Neural progenitor cell (in vitro differentiated cells): ENCODE results near the gene COL17A1. TPM values are rescaled to one million over a fixed set of nuclear protein-coding genes. Genes with fewer than 3 reads are reported as not detected.

Experiments used
- DNase-seq: peaks from one replicate; pipeline ENCODE4 v3.0.0-alpha.2; 2016; ENCODE audit warnings: low spot score
- H2AFZ ChIP-seq: fragments of 200-600 bp; sonication (generic); replicated peaks from 2 replicates; pipeline ENCODE4 v1.6.1; 2016; ENCODE audit warnings: antibody characterized with exemption
- H3F3A ChIP-seq: fragments of 200-600 bp; sonication (generic); 2 replicates; pipeline ENCODE4 v1.6.1; 2016; ENCODE audit warnings: antibody characterized with exemption, low read depth
- H3K27ac ChIP-seq: fragments of 200-600 bp; sonication (generic); 2 replicates; pipeline ENCODE4 v1.5.1; 2016; ENCODE audit warnings: mild to moderate bottlenecking
- H3K27me3 ChIP-seq: fragments of 200-600 bp; sonication (generic); 2 replicates; pipeline ENCODE4 v1.6.1; 2016; ENCODE audit warnings: mild to moderate bottlenecking, moderate library complexity
- H3K36me3 ChIP-seq: fragments of 200-600 bp; sonication (generic); 2 replicates; pipeline ENCODE4 v1.5.1; 2016
- H3K4me1 ChIP-seq: fragments of 200-600 bp; sonication (generic); 2 replicates; pipeline ENCODE4 v1.6.1; 2016; ENCODE audit warnings: mixed run types
- H3K4me2 ChIP-seq: fragments of 200-600 bp; sonication (generic); 2 replicates; pipeline ENCODE4 v1.6.1; 2016
- H3K4me3 ChIP-seq: fragments of 200-600 bp; sonication (generic); 2 replicates; pipeline ENCODE4 v1.5.1; 2016
- H3K79me2 ChIP-seq: fragments of 200-600 bp; sonication (generic); 2 replicates; pipeline ENCODE4 v1.6.1; 2016; ENCODE audit warnings: low read depth
- H3K9ac ChIP-seq: fragments of 200-600 bp; sonication (generic); 2 replicates; pipeline ENCODE4 v1.6.1; 2016
- H3K9me3 ChIP-seq: fragments of 200-600 bp; sonication (generic); 2 replicates; pipeline ENCODE4 v1.5.1; 2016; ENCODE audit warnings: low read depth
- H4K20me1 ChIP-seq: fragments of 200-600 bp; sonication (generic); 2 replicates; pipeline ENCODE4 v1.6.1; 2016; ENCODE audit warnings: low read depth
- H3K27ac Mint-ChIP-seq: 3 replicates; pipeline ENCODE4 v1.8.0; 2021; ENCODE audit warnings: mixed read lengths
- H3K27me3 Mint-ChIP-seq: 2 replicates; pipeline ENCODE4 v1.8.0; 2022; ENCODE audit warnings: low read depth, mild to moderate bottlenecking, inconsistent platforms, moderate library complexity, mixed read lengths; ENCODE audit not compliant: insufficient read depth
- H3K36me3 Mint-ChIP-seq: 3 replicates; pipeline ENCODE4 v1.8.0; 2021; ENCODE audit warnings: mixed read lengths
- H3K4me1 Mint-ChIP-seq: 3 replicates; pipeline ENCODE4 v1.8.0; 2021; ENCODE audit warnings: mixed read lengths
- H3K4me3 Mint-ChIP-seq: 3 replicates; pipeline ENCODE4 v1.8.0; 2021; ENCODE audit warnings: mild to moderate bottlenecking, moderate library complexity, mixed read lengths
- H3K9me3 Mint-ChIP-seq: 3 replicates; pipeline ENCODE4 v1.8.0; 2020; ENCODE audit warnings: mixed read lengths
- CTCF ChIP-seq: fragments of 200-600 bp; sonication (generic); IDR thresholded peaks from 2 replicates; pipeline ENCODE4 v1.5.1; 2017; ENCODE audit warnings: antibody characterized with exemption, mild to moderate bottlenecking
- EZH2 ChIP-seq: fragments of 200-600 bp; sonication (generic); IDR thresholded peaks from 2 replicates; pipeline ENCODE4 v1.6.1; 2017; ENCODE audit warnings: antibody characterized with exemption, mild to moderate bottlenecking, moderate library complexity
- EZH2phosphoT487 ChIP-seq: fragments of 200-600 bp; sonication (generic); IDR thresholded peaks from 2 replicates; pipeline ENCODE4 v1.6.1; 2017; ENCODE audit warnings: antibody characterized with exemption
- total RNA-seq: library from RNA; depleted of rRNA; stranded (reverse); fragments of >200 nt; gene quantifications from 2 replicates; pipeline ENCODE4 v1.2.3, GENCODE V29; 2015; ENCODE audit warnings: low replicate concordance

Gene COL17A1
- total RNA-seq, 1 donor from 2014 or later = 2.3 TPM

GRCh38 chr10:104109908-104110662, 24.4 kb upstream of the COL17A1 start:
- Histone ChIP-seq H3K9me3 (no peaks in the 10 kb centered on the region), H3K36me3 (no peaks in the 10 kb centered on the region), H3K27me3 (no peaks in the 10 kb centered on the region), H3K4me2 (no peak overlapping the region), H2AFZ (no peak overlapping the region), H3K9ac (no peak overlapping the region), H3K79me2 (no peaks in the 10 kb centered on the region), H3K4me1 (no peaks in the 10 kb centered on the region), H4K20me1 (no peaks in the 10 kb centered on the region), H3K4me3 (no peak overlapping the region), H3F3A (no peaks in the 10 kb centered on the region), H3K27ac (no peak overlapping the region)
- TF ChIP-seq EZH2 (no peak), CTCF (no peak), EZH2phosphoT487 (no peak)
- peaks cover 2% of the 10 kb centered on the region for H3K4me1 Mint-ChIP-seq
- DNase-seq = no peak
- no peak overlapping the region for H3K4me3 Mint-ChIP-seq
- no peak overlapping the region for H3K27ac Mint-ChIP-seq
- H3K27me3 Mint-ChIP-seq = peaks cover 2% of the 10 kb centered on the region
- no peaks in the 10 kb centered on the region for H3K36me3 Mint-ChIP-seq
- H3K9me3 Mint-ChIP-seq = no peaks in the 10 kb centered on the region

GRCh38 chr10:104104926-104105325, 19.2 kb upstream of the COL17A1 start:
- Histone ChIP-seq H4K20me1 (no peaks in the 10 kb centered on the region), H3K4me1 (peaks cover 10% of the 10 kb centered on the region), H3F3A (no peaks in the 10 kb centered on the region), H3K9ac (no peak overlapping the region), H3K79me2 (no peaks in the 10 kb centered on the region), H3K4me3 (no peak overlapping the region), H3K36me3 (no peaks in the 10 kb centered on the region), H3K27me3 (no peaks in the 10 kb centered on the region), H3K27ac (no peak overlapping the region), H3K9me3 (no peaks in the 10 kb centered on the region), H3K4me2 (no peak overlapping the region), H2AFZ (peak overlapping the region; percentile 30)
- no peak for DNase-seq
- no peaks in the 10 kb centered on the region for H3K9me3 Mint-ChIP-seq
- no peak overlapping the region for H3K4me3 Mint-ChIP-seq
- no peaks in the 10 kb centered on the region for H3K36me3 Mint-ChIP-seq
- peaks cover 2% of the 10 kb centered on the region for H3K27me3 Mint-ChIP-seq
- H3K27ac Mint-ChIP-seq = no peak overlapping the region
- no peak for TF ChIP-seq EZH2
- TF ChIP-seq EZH2phosphoT487 = no peak
- TF ChIP-seq CTCF = no peak
- H3K4me1 Mint-ChIP-seq = no peaks in the 10 kb centered on the region

GRCh38 chr10:104104418-104104817, 18.7 kb upstream of the COL17A1 start:
- peaks cover 10% of the 10 kb centered on the region for H3K4me1 ChIP-seq
- H3K27me3 ChIP-seq = no peaks in the 10 kb centered on the region
- no peak overlapping the region for H3K4me2 ChIP-seq
- Mint-ChIP-seq H3K27me3 (peaks cover 2% of the 10 kb centered on the region), H3K4me3 (no peak overlapping the region), H3K9me3 (no peaks in the 10 kb centered on the region), H3K4me1 (no peaks in the 10 kb centered on the region), H3K36me3 (no peaks in the 10 kb centered on the region), H3K27ac (no peak overlapping the region)
- peak overlapping the region; percentile 30 for H2AFZ ChIP-seq
- no peaks in the 10 kb centered on the region for H3K79me2 ChIP-seq
- H3F3A ChIP-seq = no peaks in the 10 kb centered on the region
- no peak overlapping the region for H3K9ac ChIP-seq
- H3K4me3 ChIP-seq = no peak overlapping the region
- H3K9me3 ChIP-seq = no peaks in the 10 kb centered on the region
- no peak overlapping the region for H3K27ac ChIP-seq
- no peaks in the 10 kb centered on the region for H3K36me3 ChIP-seq
- DNase-seq = no peak
- TF ChIP-seq EZH2phosphoT487 (no peak), CTCF (no peak), EZH2 (no peak)
- no peaks in the 10 kb centered on the region for H4K20me1 ChIP-seq
